Bronchial smooth muscle cell (primary cell): ENCODE data around the gene CHD3. TPM values are rescaled to one million over a fixed set of nuclear protein-coding genes. Genes with fewer than 3 reads are reported as not detected.

Experiments
- total RNA-seq: library from RNA; depleted of rRNA; stranded (reverse); fragments of >200 nt; gene quantifications from 2 replicates; pipeline ENCODE4 v1.2.1, GENCODE V29; 2014

CHD3 gene
- 229 and 439 TPM in 2 replicates for total RNA-seq

GRCh38 chr17:7888184-7888920 lies at the start of gene CHD3:
TSS of gene CHD3 (plus strand) at chr17:7888789. CDS start at chr17:7889001, 212 bp downstream.

GRCh38 chr17:7854851-7855659 lies 33.5 kb upstream of the CHD3 start, which contains the start of gene TMEM88:
TSS of gene TMEM88 (plus strand) at chr17:7855066. CDS start at chr17:7855075, 9 bp downstream.

GRCh38 chr17:7856811-7857712 lies 31.5 kb upstream of the CHD3 start, which contains the start of gene NAA38:
TSS of gene NAA38 (minus strand) at chr17:7857559. CDS start at chr17:7857463, 96 bp downstream.

GRCh38 chr17:7857713-7858521 lies 30.7 kb upstream of the CHD3 start, which contains the start of gene CYB5D1:
TSS of gene CYB5D1 (plus strand) at chr17:7858003. CDS start at chr17:7858135, 132 bp downstream.

GRCh38 chr17:7915611-7916384 lies 27.2 kb downstream of the CHD3 start, which contains the start of gene RNF227:
TSS of gene RNF227 (minus strand) at chr17:7916289. CDS start at chr17:7916195, 94 bp downstream.

GRCh38 chr17:7929158-7930023 lies 40.8 kb downstream of the CHD3 start, which contains the start of gene KCNAB3:
TSS of gene KCNAB3 (minus strand) at chr17:7929856. CDS start at chr17:7929435, 421 bp downstream.

GRCh38 chr17:7931709-7932482 lies 43.3 kb downstream of the CHD3 start, which contains the start of the genes CNTROB and TRAPPC1:
TSS of gene CNTROB (plus strand) at chr17:7932206. CDS start at chr17:7933080, 874 bp downstream.
TSS of gene TRAPPC1 (minus strand) at chr17:7931946. CDS start at chr17:7931829, 117 bp downstream.

Other genes with a start within 250 kb of the CHD3 start
- not detected in 2 replicates for gene ATP1B2, start 237.9 kb upstream of the CHD3 start, total RNA-seq
- 13.1 and 13.7 TPM in 2 replicates for gene TP53, start 201.3 kb upstream of the CHD3 start, total RNA-seq
- 2.7 and 4.6 TPM in 2 replicates for gene WRAP53, start 200.3 kb upstream of the CHD3 start, total RNA-seq
- gene EFNB3, start 183.6 kb upstream of the CHD3 start, total RNA-seq: 0.86 and 0.95 TPM in 2 replicates
- gene DNAH2, start 171.0 kb upstream of the CHD3 start, total RNA-seq: under 0.01 and 0.16 TPM in 2 replicates
- gene KDM6B, start 54.6 kb upstream of the CHD3 start, total RNA-seq: 5.2 and 7.7 TPM in 2 replicates
- gene TMEM88, start 33.7 kb upstream of the CHD3 start, total RNA-seq: 0.16 and 0.26 TPM in 2 replicates
- gene NAA38, start 31.2 kb upstream of the CHD3 start, total RNA-seq: 84.8 and 149 TPM in 2 replicates
- 7.1 and 11.7 TPM in 2 replicates for gene CYB5D1, start 30.8 kb upstream of the CHD3 start, total RNA-seq
- 1.7 and 2.0 TPM in 2 replicates for gene RNF227, start 27.5 kb downstream of the CHD3 start, total RNA-seq
- gene KCNAB3, start 41.1 kb downstream of the CHD3 start, total RNA-seq: 0.26 and 0.47 TPM in 2 replicates
- 62.2 and 66.2 TPM in 2 replicates for gene TRAPPC1, start 43.2 kb downstream of the CHD3 start, total RNA-seq
- gene CNTROB, start 43.4 kb downstream of the CHD3 start, total RNA-seq: 17.0 and 21.2 TPM in 2 replicates
- under 0.01 and 0.09 TPM in 2 replicates for gene GUCY2D, start 113.8 kb downstream of the CHD3 start, total RNA-seq
- gene ALOX15B, start 150.3 kb downstream of the CHD3 start, total RNA-seq: not detected in 2 replicates
- not detected in 2 replicates for gene ALOX12B, start 198.9 kb downstream of the CHD3 start, total RNA-seq
- under 0.01 TPM in 1 of 2 replicates, not detected in the other for gene ALOXE3, start 229.7 kb downstream of the CHD3 start, total RNA-seq
- gene HES7, start 235.3 kb downstream of the CHD3 start, total RNA-seq: not detected in 2 replicates